Kidney (tissue), 14 donors: ENCODE data around the gene KANK2. TPM values are rescaled to one million over a fixed set of nuclear protein-coding genes. Genes with fewer than 3 reads are reported as not detected.

Experiments used
- DNase-seq, 5 donors: peaks; one replicate each; pipeline ENCODE4 v3.0.0-alpha.2; 2013 to 2020
- FAIRE-seq: peaks from 2 replicates; lab custom pipeline; 2012; peaks lifted over from hg19 to GRCh38; lab: Jason Lieb, UNC
- H3K27ac ChIP-seq, 2 donors: one replicate each; pipeline ENCODE4 v1.7.0; 2013; ENCODE audit warnings: low read depth in 2 of 2, low read length in 2 of 2, inconsistent platforms in 1 of 2
- H3K27me3 ChIP-seq: one replicate; pipeline ENCODE4 v1.7.1; 2013; ENCODE audit warnings: low read length, inconsistent platforms; ENCODE audit not compliant: control insufficient read depth, insufficient read depth
- H3K36me3 ChIP-seq, 3 donors: one replicate each; pipeline versions ENCODE4 v1.7.0 to v1.7.1; 2013; ENCODE audit warnings: low read length in 3 of 3, control low read depth in 1 of 3, inconsistent platforms in 1 of 3; ENCODE audit not compliant: insufficient read depth in 3 of 3, control insufficient read depth in 2 of 3
- H3K4me1 ChIP-seq, 3 donors: one replicate each; pipeline versions ENCODE4 v1.7.0 to v1.7.1; 2013; ENCODE audit warnings: low read length in 3 of 3, inconsistent platforms in 1 of 3, low read depth in 1 of 3; ENCODE audit not compliant: control insufficient read depth in 2 of 3, insufficient read depth in 2 of 3
- H3K4me3 ChIP-seq, 3 donors: one replicate each; pipeline versions ENCODE4 v1.7.0 to v1.8.1; 2013; ENCODE audit warnings: low read length in 3 of 3, control low read depth in 1 of 3, inconsistent platforms in 1 of 3
- H3K9ac ChIP-seq, 3 donors: one replicate each; pipeline versions ENCODE4 v1.7.0 to v1.7.1; 2013; ENCODE audit warnings: low read length in 3 of 3, control low read depth in 1 of 3, inconsistent platforms in 1 of 3
- H3K9me3 ChIP-seq, 3 donors: one replicate each; pipeline versions ENCODE4 v1.7.0 to v1.7.1; 2013; ENCODE audit warnings: low read length in 3 of 3, control low read depth in 1 of 3, inconsistent platforms in 1 of 3; ENCODE audit not compliant: control insufficient read depth in 2 of 3, insufficient read depth in 1 of 3
- intact Hi-C: fragments of 100-400 bp; cut with DNase I; formaldehyde crosslinking; loops from one replicate; pipeline ENCODE4 v1.11.1; 2022
- polyA plus RNA-seq: library from polyadenylated mRNA; stranded (reverse); fragments of 350-450 nt; fragmentation: Illumina TruSeq; extraction: RNeasy Lipid Tissue Mini Kit (QIAGEN cat#74804); gene quantifications from one replicate; pipeline ENCODE4 v1.2.3, GENCODE V29; 2014; ENCODE audit warnings: low read depth, low replicate concordance; ENCODE audit not compliant: insufficient read depth
- total RNA-seq: library from RNA; stranded (reverse); fragmentation: NEBNext Ultra II Directional; extraction: Animal tissue kit (Norgen Biotek cat#: 25700); gene quantifications from one replicate; pipeline ENCODE4 v1.2.1, GENCODE V29; 2021
- TF ChIP-seq, protein P1 (sequence below): IDR thresholded peaks from 3 replicates; pipeline ENCODE4 v1.5.1; 2012; ENCODE audit warnings: mild to moderate bottlenecking, moderate library complexity, borderline replicate concordance; ENCODE audit not compliant: insufficient read depth; ENCODE audit errors: extremely low read depth
- donor health status: control.
- donor health status: control.
- donor health status: control.
- donor health status: control.
- donor health status: control.
- donor health status: DM: yes; HTN: yes; CAD: no.
- donor health status: Normal renal cell carcinoma (clear cell type).

KANK2 gene
- total and polyA plus RNA-seq, 2 donors from 2014 or later, result 37.5 to 119 TPM

DNA sequence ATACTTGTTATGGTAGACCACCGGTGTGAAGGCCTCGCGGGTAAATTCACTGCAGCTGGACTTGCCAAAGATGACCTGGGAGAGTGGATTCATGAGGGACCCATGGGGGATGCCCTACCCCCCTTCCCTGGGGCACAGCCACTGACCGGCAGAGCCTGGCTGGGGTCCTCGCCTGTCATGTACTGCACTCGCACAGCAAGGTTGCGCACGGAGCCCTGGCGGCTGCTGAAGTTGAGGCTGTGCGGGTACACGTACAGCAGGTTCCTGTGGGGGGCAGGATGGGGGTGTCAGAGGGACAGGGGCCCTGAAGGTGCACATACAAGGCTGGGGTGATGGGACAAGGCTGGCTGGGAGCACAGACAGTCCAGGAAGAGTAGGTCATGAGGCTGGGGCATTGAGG is 40.7 kb upstream of the KANK2 start:
- no peaks in the 10 kb centered on the region for H3K4me1 ChIP-seq
- H3K9me3 ChIP-seq, result no peaks in the 10 kb centered on the region
- peaks cover 0 to 11% (median 5%) of the 10 kb centered on the region in 3 donors for H3K36me3 ChIP-seq
- no peak overlapping the region for H3K9ac ChIP-seq
- DNase-seq (no peak), FAIRE-seq (no peak)
- H3K4me3 ChIP-seq, result no peak overlapping the region
- H3K27ac ChIP-seq, result no peak overlapping the region
- TF ChIP-seq, protein P1, sequence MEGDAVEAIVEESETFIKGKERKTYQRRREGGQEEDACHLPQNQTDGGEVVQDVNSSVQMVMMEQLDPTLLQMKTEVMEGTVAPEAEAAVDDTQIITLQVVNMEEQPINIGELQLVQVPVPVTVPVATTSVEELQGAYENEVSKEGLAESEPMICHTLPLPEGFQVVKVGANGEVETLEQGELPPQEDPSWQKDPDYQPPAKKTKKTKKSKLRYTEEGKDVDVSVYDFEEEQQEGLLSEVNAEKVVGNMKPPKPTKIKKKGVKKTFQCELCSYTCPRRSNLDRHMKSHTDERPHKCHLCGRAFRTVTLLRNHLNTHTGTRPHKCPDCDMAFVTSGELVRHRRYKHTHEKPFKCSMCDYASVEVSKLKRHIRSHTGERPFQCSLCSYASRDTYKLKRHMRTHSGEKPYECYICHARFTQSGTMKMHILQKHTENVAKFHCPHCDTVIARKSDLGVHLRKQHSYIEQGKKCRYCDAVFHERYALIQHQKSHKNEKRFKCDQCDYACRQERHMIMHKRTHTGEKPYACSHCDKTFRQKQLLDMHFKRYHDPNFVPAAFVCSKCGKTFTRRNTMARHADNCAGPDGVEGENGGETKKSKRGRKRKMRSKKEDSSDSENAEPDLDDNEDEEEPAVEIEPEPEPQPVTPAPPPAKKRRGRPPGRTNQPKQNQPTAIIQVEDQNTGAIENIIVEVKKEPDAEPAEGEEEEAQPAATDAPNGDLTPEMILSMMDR, result no peak
- intact Hi-C loops, result no loop called here
- no peaks in the 10 kb centered on the region for H3K27me3 ChIP-seq

DNA sequence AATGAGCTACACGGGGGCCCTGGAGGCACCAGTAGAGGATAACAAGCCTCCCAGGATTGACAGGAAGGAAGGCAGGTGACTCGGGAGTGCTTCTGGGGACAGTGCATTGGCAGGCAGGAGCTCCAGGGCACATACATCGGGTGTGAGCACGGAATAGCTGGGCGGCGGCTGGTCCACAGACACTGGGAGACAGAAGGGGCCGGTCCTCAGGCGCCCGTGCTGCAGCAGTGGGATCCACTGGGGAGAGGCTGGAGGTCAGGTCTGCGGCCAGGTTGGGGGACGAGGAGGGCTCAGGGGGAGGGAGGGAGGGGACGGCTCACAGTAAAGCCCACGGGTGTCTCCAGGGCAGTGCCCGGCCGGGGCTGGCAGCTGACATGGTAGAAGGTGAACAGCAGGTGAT is 40.0 kb upstream of the KANK2 start:
- Histone ChIP-seq H3K9me3 (no peaks in the 10 kb centered on the region), H3K4me1 (no peaks in the 10 kb centered on the region), H3K9ac (no peak overlapping the region), H3K27me3 (no peaks in the 10 kb centered on the region), H3K4me3 (no peak overlapping the region), H3K27ac (no peak overlapping the region), H3K36me3 (peaks cover 6 to 12% (median 11%) of the 10 kb centered on the region in 3 donors)
- FAIRE-seq, result no peak
- intact Hi-C loops, result no loop called here
- TF ChIP-seq, protein P1, result no peak
- no peak for DNase-seq

DNA sequence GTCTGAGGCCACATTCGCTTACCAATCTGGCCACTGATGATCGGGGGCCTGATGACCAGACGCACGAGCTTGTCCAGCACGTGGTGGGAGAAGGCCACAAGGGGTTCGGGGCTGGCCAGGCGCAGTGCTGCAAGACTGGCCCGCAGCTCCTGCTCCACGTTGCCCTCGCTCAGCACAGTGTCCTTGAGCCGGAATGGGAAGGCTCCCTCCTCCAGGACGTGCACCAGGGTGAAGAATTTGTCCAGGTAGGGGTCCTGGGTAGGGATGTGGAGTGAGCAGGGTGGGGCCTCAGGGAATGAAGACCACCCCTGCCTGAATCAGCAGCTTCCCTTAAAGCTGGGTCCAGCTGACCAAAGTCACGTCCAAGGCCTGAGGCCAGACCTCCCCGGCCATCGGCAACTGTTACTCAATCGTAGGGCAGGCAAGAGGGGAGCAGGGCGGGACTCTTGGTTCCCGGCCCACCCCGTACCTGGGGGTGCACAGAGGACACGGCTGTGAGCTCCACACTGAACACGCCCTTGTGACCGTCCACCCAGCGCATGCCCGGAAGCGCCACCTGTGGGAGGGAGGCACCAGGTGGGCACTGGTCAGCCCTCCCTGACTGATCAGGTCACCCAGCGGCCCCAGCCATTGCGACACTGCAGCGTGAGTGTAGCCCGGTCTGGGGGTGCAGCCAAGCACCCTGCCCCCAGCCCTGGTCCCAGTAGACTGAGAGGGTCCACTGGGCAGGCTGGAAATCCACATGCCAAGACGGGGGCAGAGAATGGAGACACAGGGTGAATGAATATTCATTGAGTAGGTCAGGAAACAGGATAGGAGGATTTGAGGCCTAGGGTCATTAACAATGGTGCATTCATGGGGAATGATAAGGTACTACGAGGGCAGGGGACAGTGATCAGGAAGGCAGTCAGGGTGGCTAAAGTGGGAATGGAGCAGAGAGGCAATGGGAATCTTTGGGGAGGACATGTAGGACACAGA is 39.3 kb upstream of the KANK2 start:
- Histone ChIP-seq H3K9ac (no peak overlapping the region), H3K27ac (no peak overlapping the region), H3K27me3 (no peaks in the 10 kb centered on the region), H3K36me3 (peaks cover 9 to 17% (median 14%) of the 10 kb centered on the region in 3 donors), H3K4me3 (no peak overlapping the region), H3K9me3 (no peaks in the 10 kb centered on the region), H3K4me1 (no peaks in the 10 kb centered on the region)
- intact Hi-C loops, result no loop called here
- FAIRE-seq (no peak), DNase-seq (no peak)
- TF ChIP-seq, protein P1, result no peak
